Measurements from ENCODE around the gene PCBP2. TPM values are rescaled to one million over a fixed set of nuclear protein-coding genes. Genes with fewer than 3 reads are reported as not detected.

The PCBP2 gene
- total and polyA plus RNA-seq, 12 donors: 255 to 1,158 (median 546) TPM

- H3K9me3 ChIP-seq (replicated peaks in 1 of 3): no peaks in the 10 kb centered on the region
- no peaks in the 10 kb centered on the region for H3K27me3 ChIP-seq
These were observed 4.9 kb downstream of the PCBP2 start for GRCh38 chr12:53456654-53457366.

GRCh38 chr12:53459097-53459496, 7.2 kb downstream of the PCBP2 start:
- intact Hi-C loops (cut with DNase I): no loop called here
- Histone ChIP-seq H3K4me1 (replicated peaks in 1 of 2) (peaks cover 19 to 50% of the 10 kb centered on the region in 2 donors), H3K27me3 (no peaks in the 10 kb centered on the region), H3K27ac (no peak overlapping the region), H3K36me3 (replicated peaks in 1 of 2) (peaks cover 0 to 100% of the 10 kb centered on the region in 2 donors), H3K9me3 (replicated peaks in 1 of 3) (no peaks in the 10 kb centered on the region), H3K4me3 (no peak overlapping the region)
- TF ChIP-seq CTCF (IDR thresholded peaks at IDR 0.05): no peak
- TF ChIP-seq POLR2A (IDR thresholded peaks at IDR 0.05): no peak
- 64 to 66% (median 65%) methylated on average over 4 of the region's 4 CpGs for WGBS, 4 donors
- DNase-seq: no peak

More at GRCh38 chr12:53456654-53457366, 4.9 kb downstream of the PCBP2 start:
- peaks cover 25 to 41% of the 10 kb centered on the region in 2 donors for H3K4me1 ChIP-seq (replicated peaks in 1 of 2)
- no peak overlapping the region for H3K4me3 ChIP-seq
- DNase-seq: no peak
- H3K36me3 ChIP-seq (replicated peaks in 1 of 2): peaks cover 0 to 79% of the 10 kb centered on the region in 2 donors
- H3K27ac ChIP-seq: no peak overlapping the region
- 50 to 65% (median 63%) methylated on average over 6 of the region's 6 CpGs for WGBS, 4 donors
- intact Hi-C loops (cut with DNase I): no loop called here
- no peak for TF ChIP-seq CTCF (IDR thresholded peaks at IDR 0.05)
- TF ChIP-seq POLR2A (IDR thresholded peaks at IDR 0.05): no peak

- H3K4me3 ChIP-seq: no peak overlapping the region
- H3K27ac ChIP-seq: peak overlapping the region in 3 of 5 donors; percentile 2 to 27 (median 16)
- TF ChIP-seq CTCF (IDR thresholded peaks at IDR 0.05): no peak
- TF ChIP-seq POLR2A (IDR thresholded peaks at IDR 0.05): no peak
- no peaks in the 10 kb centered on the region for H3K9me3 ChIP-seq (replicated peaks in 1 of 3)
- 44 to 52% (median 50%) methylated on average over 3 of the region's 3 CpGs for WGBS, 4 donors
- intact Hi-C loops (cut with DNase I): no loop called here
- peaks cover 0 to 100% of the 10 kb centered on the region in 2 donors for H3K36me3 ChIP-seq (replicated peaks in 1 of 2)
- no peaks in the 10 kb centered on the region for H3K27me3 ChIP-seq
- peak in 3 of 7 donors; percentile 31 to 38 (median 31) for DNase-seq
- H3K4me1 ChIP-seq (replicated peaks in 1 of 2): peaks cover 23 to 46% of the 10 kb centered on the region in 2 donors
These were observed 9.2 kb downstream of the PCBP2 start for GRCh38 chr12:53461059-53461458.

GRCh38 chr12:53461591-53461990, 9.7 kb downstream of the PCBP2 start:
- peaks cover 23 to 50% of the 10 kb centered on the region in 2 donors for H3K4me1 ChIP-seq (replicated peaks in 1 of 2)
- TF ChIP-seq CTCF (IDR thresholded peaks at IDR 0.05): no peak
- no peak for TF ChIP-seq POLR2A (IDR thresholded peaks at IDR 0.05)
- no peaks in the 10 kb centered on the region for H3K27me3 ChIP-seq
- intact Hi-C loops (cut with DNase I): no loop called here
- peak overlapping the region in 3 of 5 donors; percentile 16 to 36 (median 27) for H3K27ac ChIP-seq
- no peak overlapping the region for H3K4me3 ChIP-seq
- no peaks in the 10 kb centered on the region for H3K9me3 ChIP-seq (replicated peaks in 1 of 3)
- peaks cover 0 to 100% of the 10 kb centered on the region in 2 donors for H3K36me3 ChIP-seq (replicated peaks in 1 of 2)
- peak in 1 of 7 donors; percentile 24 for DNase-seq
- 53 to 65% (median 64%) methylated on average over 8 of the region's 8 CpGs for WGBS, 4 donors

Measured in adrenal gland (tissue), 12 donors.